ENCODE results near the gene XG.
"Not testable (repeated sequence)": the region's sequence is repeated elsewhere in the genome, so short reads cannot be mapped to it uniquely, and the experiment has no call there.

- TF ChIP-seq CTCF (IDR thresholded peaks at IDR 0.05), result peak; percentile 42
- TF ChIP-seq, protein P1, sequence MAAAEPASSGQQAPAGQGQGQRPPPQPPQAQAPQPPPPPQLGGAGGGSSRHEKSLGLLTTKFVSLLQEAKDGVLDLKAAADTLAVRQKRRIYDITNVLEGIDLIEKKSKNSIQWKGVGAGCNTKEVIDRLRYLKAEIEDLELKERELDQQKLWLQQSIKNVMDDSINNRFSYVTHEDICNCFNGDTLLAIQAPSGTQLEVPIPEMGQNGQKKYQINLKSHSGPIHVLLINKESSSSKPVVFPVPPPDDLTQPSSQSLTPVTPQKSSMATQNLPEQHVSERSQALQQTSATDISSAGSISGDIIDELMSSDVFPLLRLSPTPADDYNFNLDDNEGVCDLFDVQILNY (CRISPR knock-in tag; IDR thresholded peaks at IDR 0.05), result not testable (repeated sequence)
- TF ChIP-seq, protein P2, sequence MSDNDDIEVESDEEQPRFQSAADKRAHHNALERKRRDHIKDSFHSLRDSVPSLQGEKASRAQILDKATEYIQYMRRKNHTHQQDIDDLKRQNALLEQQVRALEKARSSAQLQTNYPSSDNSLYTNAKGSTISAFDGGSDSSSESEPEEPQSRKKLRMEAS (CRISPR knock-in tag; IDR thresholded peaks at IDR 0.05), result not testable (repeated sequence)
- not testable (repeated sequence) for TF ChIP-seq FOXK1 (CRISPR knock-in tag; IDR thresholded peaks at IDR 0.05); MXD4 (CRISPR knock-in tag; IDR thresholded peaks at IDR 0.05; ENCODE audit: borderline replicate concordance); ZNF232 (CRISPR knock-in tag; IDR thresholded peaks at IDR 0.05); IRF2 (CRISPR knock-in tag; IDR thresholded peaks at IDR 0.05; ENCODE audit: borderline replicate concordance, low read depth)
These were observed 60.5 kb downstream of the XG start for GRCh38 chrX:2812161-2812907.
